HCT116 (cell line): ENCODE measurements around the gene KSR1.

Experiments
- CBX3 ChIP-seq: IDR thresholded peaks from 2 replicates; pipeline ENCODE4 v1.6.1; 2012; ENCODE audit warnings: low read depth
- EZH2 ChIP-seq: fragments of 200-600 bp; sonication (generic); IDR thresholded peaks from 2 replicates; pipeline ENCODE4 v1.6.1; 2017; ENCODE audit warnings: antibody characterized with exemption, mixed run types
- EZH2phosphoT487 ChIP-seq: fragments of 200-600 bp; IDR thresholded peaks from 2 replicates; pipeline ENCODE4 v1.6.1; 2018; ENCODE audit warnings: antibody characterized with exemption, borderline replicate concordance
- POLR2A ChIP-seq: IDR thresholded peaks from 2 replicates; pipeline ENCODE4 v1.7.0; 2011; ENCODE audit warnings: borderline replicate concordance; ENCODE audit not compliant: insufficient read depth, insufficient read length; ENCODE audit errors: extremely low read depth
- POLR2AphosphoS5 ChIP-seq: IDR thresholded peaks from 2 replicates; pipeline ENCODE4 v1.6.1; 2011; ENCODE audit warnings: mild to moderate bottlenecking, low read depth, low read length, moderate library complexity
- RAD21 ChIP-seq: IDR thresholded peaks from 2 replicates; pipeline ENCODE4 v1.6.1; 2012; ENCODE audit warnings: low read depth, mild to moderate bottlenecking
- SP1 ChIP-seq: IDR thresholded peaks from 2 replicates; pipeline ENCODE4 v1.6.1; 2012; ENCODE audit warnings: low read depth
- TF ChIP-seq, protein P1 (sequence below), 3 experiments: fragments of 200-600 bp in 1 of 3; sonication (generic) in 1 of 3; IDR thresholded peaks in 2 of 3; conservative IDR thresholded peaks in 1 of 3; 2 replicates each; pipeline ENCODE4 v1.5.1; 2012 to 2017; ENCODE audit warnings: low read depth in 2 of 3, low read length in 2 of 3, antibody characterized with exemption in 1 of 3, borderline replicate concordance in 1 of 3, control low read depth in 1 of 3, mild to moderate bottlenecking in 1 of 3, mixed read lengths in 1 of 3, mixed run types in 1 of 3, moderate library complexity in 1 of 3; ENCODE audit not compliant: insufficient read depth in 1 of 3
- TF ChIP-seq, protein P2 (sequence below): IDR thresholded peaks from 2 replicates; pipeline ENCODE4 v1.6.1; 2012

GRCh38 chr17:27567563-27567859, 111.3 kb downstream of the KSR1 start:
- TF ChIP-seq, protein P1, sequence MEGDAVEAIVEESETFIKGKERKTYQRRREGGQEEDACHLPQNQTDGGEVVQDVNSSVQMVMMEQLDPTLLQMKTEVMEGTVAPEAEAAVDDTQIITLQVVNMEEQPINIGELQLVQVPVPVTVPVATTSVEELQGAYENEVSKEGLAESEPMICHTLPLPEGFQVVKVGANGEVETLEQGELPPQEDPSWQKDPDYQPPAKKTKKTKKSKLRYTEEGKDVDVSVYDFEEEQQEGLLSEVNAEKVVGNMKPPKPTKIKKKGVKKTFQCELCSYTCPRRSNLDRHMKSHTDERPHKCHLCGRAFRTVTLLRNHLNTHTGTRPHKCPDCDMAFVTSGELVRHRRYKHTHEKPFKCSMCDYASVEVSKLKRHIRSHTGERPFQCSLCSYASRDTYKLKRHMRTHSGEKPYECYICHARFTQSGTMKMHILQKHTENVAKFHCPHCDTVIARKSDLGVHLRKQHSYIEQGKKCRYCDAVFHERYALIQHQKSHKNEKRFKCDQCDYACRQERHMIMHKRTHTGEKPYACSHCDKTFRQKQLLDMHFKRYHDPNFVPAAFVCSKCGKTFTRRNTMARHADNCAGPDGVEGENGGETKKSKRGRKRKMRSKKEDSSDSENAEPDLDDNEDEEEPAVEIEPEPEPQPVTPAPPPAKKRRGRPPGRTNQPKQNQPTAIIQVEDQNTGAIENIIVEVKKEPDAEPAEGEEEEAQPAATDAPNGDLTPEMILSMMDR (IDR thresholded peaks at IDR 0.05 in 2 of 3, conservative IDR thresholded peaks at IDR 0.05 in 1 of 3; ENCODE audit: borderline replicate concordance in 1 of 3, insufficient read depth in 1 of 3, low read depth in 2 of 3, low read length in 2 of 3): no peak
- no peak for TF ChIP-seq POLR2A
- no peak for TF ChIP-seq EZH2phosphoT487
- no peak for TF ChIP-seq RAD21
- no peak for TF ChIP-seq EZH2
- TF ChIP-seq CBX3: no peak
- TF ChIP-seq, protein P2, sequence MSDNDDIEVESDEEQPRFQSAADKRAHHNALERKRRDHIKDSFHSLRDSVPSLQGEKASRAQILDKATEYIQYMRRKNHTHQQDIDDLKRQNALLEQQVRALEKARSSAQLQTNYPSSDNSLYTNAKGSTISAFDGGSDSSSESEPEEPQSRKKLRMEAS: no peak
- no peak for TF ChIP-seq POLR2AphosphoS5
- TF ChIP-seq SP1: no peak
